B cell (primary cell): ENCODE data around the gene LDB1.

Experiments
- EZH2 ChIP-seq: IDR thresholded peaks from 2 replicates; pipeline ENCODE4 v1.6.1; 2012; ENCODE audit warnings: borderline replicate concordance, low read depth, mild to moderate bottlenecking, moderate library complexity, low read length; ENCODE audit not compliant: insufficient read depth, poor library complexity, severe bottlenecking
- TF ChIP-seq, protein P1 (sequence below): fragments of 200-600 bp; IDR thresholded peaks from one replicate; pipeline ENCODE4 v1.8.0; 2022; ENCODE audit warnings: antibody characterized with exemption, mild to moderate bottlenecking

GRCh38 chr10:102147561-102147960, 27.4 kb upstream of the LDB1 start:
- TF ChIP-seq, protein P1, sequence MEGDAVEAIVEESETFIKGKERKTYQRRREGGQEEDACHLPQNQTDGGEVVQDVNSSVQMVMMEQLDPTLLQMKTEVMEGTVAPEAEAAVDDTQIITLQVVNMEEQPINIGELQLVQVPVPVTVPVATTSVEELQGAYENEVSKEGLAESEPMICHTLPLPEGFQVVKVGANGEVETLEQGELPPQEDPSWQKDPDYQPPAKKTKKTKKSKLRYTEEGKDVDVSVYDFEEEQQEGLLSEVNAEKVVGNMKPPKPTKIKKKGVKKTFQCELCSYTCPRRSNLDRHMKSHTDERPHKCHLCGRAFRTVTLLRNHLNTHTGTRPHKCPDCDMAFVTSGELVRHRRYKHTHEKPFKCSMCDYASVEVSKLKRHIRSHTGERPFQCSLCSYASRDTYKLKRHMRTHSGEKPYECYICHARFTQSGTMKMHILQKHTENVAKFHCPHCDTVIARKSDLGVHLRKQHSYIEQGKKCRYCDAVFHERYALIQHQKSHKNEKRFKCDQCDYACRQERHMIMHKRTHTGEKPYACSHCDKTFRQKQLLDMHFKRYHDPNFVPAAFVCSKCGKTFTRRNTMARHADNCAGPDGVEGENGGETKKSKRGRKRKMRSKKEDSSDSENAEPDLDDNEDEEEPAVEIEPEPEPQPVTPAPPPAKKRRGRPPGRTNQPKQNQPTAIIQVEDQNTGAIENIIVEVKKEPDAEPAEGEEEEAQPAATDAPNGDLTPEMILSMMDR = no peak
- TF ChIP-seq EZH2 = no peak
